ENCODE results near the gene BRCC3.
A peak's percentile ranks its signal among the peaks of the same experiment; 100 is the strongest.

BRCC3 gene

GRCh38 chrX:155070038-155070437 is 1.3 kb upstream of the BRCC3 start:
- TF ChIP-seq, protein P1, sequence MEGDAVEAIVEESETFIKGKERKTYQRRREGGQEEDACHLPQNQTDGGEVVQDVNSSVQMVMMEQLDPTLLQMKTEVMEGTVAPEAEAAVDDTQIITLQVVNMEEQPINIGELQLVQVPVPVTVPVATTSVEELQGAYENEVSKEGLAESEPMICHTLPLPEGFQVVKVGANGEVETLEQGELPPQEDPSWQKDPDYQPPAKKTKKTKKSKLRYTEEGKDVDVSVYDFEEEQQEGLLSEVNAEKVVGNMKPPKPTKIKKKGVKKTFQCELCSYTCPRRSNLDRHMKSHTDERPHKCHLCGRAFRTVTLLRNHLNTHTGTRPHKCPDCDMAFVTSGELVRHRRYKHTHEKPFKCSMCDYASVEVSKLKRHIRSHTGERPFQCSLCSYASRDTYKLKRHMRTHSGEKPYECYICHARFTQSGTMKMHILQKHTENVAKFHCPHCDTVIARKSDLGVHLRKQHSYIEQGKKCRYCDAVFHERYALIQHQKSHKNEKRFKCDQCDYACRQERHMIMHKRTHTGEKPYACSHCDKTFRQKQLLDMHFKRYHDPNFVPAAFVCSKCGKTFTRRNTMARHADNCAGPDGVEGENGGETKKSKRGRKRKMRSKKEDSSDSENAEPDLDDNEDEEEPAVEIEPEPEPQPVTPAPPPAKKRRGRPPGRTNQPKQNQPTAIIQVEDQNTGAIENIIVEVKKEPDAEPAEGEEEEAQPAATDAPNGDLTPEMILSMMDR (IDR thresholded peaks at IDR 0.05; ENCODE audit: extremely low read depth, insufficient read depth, missing control alignments), result no peak
- in situ Hi-C loops (cut with MboI; ENCODE audit: low pct_unique_long_range_greater_than_20kb, low sequenced_read_pairs, unreplicated experiment), result no loop called here
- DNase-seq (ENCODE audit: low spot score), result no peak

DNA sequence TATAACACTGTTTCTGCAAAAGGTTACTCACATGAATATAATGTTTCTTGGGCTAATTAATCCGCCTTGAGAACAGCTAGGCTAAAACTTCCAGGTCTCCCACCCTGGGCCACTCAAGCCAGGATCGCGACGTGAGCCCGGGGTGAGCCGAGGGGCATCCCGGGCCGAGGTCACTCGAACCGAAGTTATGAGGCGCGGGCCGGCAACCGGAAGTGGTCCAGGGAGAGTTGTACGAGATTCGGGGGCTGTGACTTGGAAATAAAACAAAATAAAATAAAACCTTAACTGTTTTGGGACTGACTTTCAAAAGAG is 689 bp upstream of the BRCC3 start:
- TF ChIP-seq, protein P1 (IDR thresholded peaks at IDR 0.05; ENCODE audit: extremely low read depth, insufficient read depth, missing control alignments), result no peak
- in situ Hi-C loops (cut with MboI; ENCODE audit: low pct_unique_long_range_greater_than_20kb, low sequenced_read_pairs, unreplicated experiment), result no loop called here
- DNase-seq (ENCODE audit: low spot score), result no peak

DNA sequence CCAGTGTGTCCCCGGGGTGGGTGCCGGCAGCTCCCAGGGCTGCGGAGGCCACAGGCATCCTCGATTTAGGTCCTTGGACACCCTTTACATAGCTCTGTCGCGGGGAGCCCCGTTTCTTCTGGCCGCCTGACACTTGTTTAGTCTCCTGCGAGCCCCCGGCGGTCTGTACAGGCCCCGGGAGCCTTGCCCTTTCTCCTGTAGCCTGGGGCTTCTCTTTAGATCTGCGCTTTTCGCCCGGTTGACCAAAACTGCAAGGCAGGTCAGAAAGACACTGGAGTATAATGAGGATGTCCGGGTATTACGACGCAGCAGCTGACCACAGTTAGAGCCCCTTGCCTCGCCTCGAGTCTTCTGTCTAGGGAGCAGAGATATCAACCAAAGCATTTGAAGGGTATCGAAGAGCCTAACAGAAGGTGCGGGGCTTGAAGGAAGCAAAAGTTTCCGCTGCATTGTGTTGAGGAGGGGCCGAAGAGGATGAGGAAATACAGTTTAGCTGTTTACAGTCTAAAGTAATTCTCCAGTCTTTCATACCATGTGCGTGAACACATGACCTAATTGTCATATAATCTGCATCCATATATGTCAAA is 479 bp downstream of the BRCC3 start:
- no peak for DNase-seq (ENCODE audit: low spot score)
- TF ChIP-seq, protein P1 (IDR thresholded peaks at IDR 0.05; ENCODE audit: extremely low read depth, insufficient read depth, missing control alignments), result no peak
- in situ Hi-C loops (cut with MboI; ENCODE audit: low pct_unique_long_range_greater_than_20kb, low sequenced_read_pairs, unreplicated experiment), result no loop called here

DNA sequence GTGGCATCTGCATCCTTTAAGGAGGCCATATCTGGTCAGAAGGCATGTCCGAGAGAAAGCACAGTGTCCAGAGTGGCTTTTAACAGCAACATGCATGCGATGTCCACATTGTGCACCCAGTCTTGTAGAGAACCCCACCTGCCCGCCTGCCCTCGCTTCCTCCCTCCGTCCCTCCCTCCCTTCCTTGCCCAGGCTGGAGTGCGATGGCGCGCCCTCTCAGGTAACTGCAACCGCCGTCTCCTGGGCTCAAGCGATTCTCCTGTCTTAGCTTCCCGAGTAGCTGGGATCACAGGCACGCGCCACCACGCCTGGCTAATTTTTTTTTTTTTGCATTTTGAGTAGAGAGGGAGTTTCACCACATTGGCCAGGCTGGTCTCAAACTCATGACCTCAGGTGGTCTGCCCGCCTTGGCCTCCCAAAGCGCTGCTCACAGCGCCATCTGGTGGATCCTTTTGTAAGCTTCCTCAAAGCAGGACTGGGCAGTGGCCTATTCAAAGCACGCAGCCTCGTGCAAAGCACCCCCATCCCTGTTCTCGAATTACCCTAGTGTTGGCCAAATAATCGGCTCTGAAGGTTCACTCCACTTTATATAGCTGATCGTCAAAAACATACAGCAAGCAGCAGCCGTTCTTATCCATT is 15.0 kb downstream of the BRCC3 start:
- TF ChIP-seq, protein P1 (IDR thresholded peaks at IDR 0.05; ENCODE audit: extremely low read depth, insufficient read depth, missing control alignments), result peak; percentile 59
- in situ Hi-C loops (cut with MboI; ENCODE audit: low pct_unique_long_range_greater_than_20kb, low sequenced_read_pairs, unreplicated experiment), result no loop called here
- no peak for DNase-seq (ENCODE audit: low spot score)

DNA sequence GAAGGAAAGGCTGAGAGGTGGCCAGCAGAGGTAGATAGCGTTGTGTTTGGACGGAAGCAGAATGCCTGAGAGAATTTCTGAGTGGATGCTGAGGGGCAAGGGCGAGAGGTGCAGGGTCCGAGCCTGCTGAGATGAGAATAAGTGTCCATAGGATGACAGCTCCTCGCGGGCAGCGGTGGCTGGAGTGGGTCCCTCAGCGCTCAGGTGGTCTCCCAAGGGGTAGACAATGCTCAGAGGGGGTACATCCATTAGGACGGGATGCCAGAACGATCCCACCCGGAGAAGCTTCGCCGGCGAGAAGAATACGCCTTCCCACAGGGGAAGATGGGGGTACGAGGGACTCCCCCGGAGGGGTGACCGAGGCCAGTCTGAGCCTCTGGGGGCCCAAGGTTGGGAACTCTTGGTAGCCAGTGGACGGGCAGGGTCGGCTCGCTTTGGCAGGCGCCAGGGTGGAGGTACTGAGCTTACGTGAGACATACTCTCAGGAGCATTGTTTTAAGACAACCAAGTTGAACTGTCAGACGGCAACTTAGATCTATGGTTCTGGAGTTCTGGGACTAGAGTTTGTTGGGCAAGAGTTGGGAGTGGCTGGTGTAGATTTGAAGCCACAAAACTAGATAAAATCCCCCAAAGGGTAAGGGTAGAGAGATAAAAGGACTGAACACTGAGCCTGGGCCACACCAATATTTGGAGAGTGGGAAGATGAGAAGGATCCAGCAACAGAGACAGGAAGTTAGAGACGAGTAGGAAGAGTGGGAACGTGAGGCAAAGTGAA is 15.8 kb downstream of the BRCC3 start:
- in situ Hi-C loops (cut with MboI; ENCODE audit: low pct_unique_long_range_greater_than_20kb, low sequenced_read_pairs, unreplicated experiment), result no loop called here
- no peak for DNase-seq (ENCODE audit: low spot score)
- TF ChIP-seq, protein P1 (IDR thresholded peaks at IDR 0.05; ENCODE audit: extremely low read depth, insufficient read depth, missing control alignments), result no peak

DNA sequence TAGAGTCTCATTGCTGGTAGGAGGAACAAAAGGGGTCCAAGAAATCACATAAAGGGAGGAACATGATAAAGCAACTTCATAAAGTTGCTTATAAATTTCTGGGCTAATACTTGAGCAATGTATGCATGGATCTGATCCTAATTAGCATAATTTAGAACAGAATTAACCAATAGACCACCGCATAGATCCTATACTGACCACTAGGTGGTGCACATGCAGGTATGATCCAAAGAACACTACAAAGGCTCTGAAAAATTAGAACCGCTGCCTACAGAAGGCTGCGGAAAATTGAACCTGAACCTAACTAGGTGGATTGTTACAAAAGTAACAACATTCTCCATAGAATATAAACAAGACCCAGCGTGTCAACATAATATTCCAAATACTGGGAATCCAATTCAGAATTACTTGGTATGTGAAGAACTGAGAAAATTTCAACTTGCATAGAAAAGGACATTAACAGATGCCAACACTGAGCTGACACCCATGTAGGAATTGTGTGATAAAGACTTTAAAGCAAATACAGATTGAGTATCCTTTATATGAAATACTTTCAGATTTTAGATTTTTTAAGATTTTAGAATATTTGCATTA is 23.3 kb downstream of the BRCC3 start:
- DNase-seq (ENCODE audit: low spot score), result no peak

More for the DNA sequence above, 23.3 kb downstream of the BRCC3 start:
- in situ Hi-C loops (cut with MboI; ENCODE audit: low pct_unique_long_range_greater_than_20kb, low sequenced_read_pairs, unreplicated experiment), result no loop called here
- TF ChIP-seq, protein P1 (IDR thresholded peaks at IDR 0.05; ENCODE audit: extremely low read depth, insufficient read depth, missing control alignments), result peak; percentile 48
